MM.1S (cell line): ENCODE data around the gene MESD.

Experiments
- DNase-seq: peaks from one replicate; pipeline ENCODE4 v3.0.0-alpha.2; 2015
- H2AFZ ChIP-seq: fragments of 300-600 bp; sonication (generic); 2 replicates; pipeline ENCODE4 v1.6.0; 2016; ENCODE audit warnings: antibody characterized with exemption, low read length
- H3F3A ChIP-seq: fragments of 300-600 bp; sonication (generic); 2 replicates; pipeline ENCODE4 v1.6.1; 2016; ENCODE audit warnings: mild to moderate bottlenecking, antibody characterized with exemption, low read length, moderate library complexity, mixed read lengths; ENCODE audit not compliant: insufficient read depth
- H3K27ac ChIP-seq: fragments of 300-600 bp; sonication (generic); 2 replicates; pipeline ENCODE4 v1.5.1; 2016; ENCODE audit warnings: mild to moderate bottlenecking, low read length
- H3K27me3 ChIP-seq: fragments of 300-600 bp; sonication (generic); replicated peaks from 2 replicates; pipeline ENCODE4 v1.6.0; 2016; ENCODE audit warnings: low read length; ENCODE audit not compliant: insufficient read depth
- H3K36me3 ChIP-seq: fragments of 300-600 bp; sonication (generic); replicated peaks from 2 replicates; pipeline ENCODE4 v1.6.1; 2016; ENCODE audit warnings: mild to moderate bottlenecking, low read length, mixed read lengths; ENCODE audit not compliant: insufficient read depth
- H3K4me1 ChIP-seq: fragments of 300-600 bp; sonication (generic); 2 replicates; pipeline ENCODE4 v1.6.1; 2016; ENCODE audit warnings: low read length, mixed read lengths
- H3K4me2 ChIP-seq: fragments of 300-600 bp; sonication (generic); 2 replicates; pipeline ENCODE4 v1.6.0; 2016; ENCODE audit warnings: low read depth, low read length
- H3K4me3 ChIP-seq: fragments of 300-600 bp; sonication (generic); 2 replicates; pipeline ENCODE4 v1.5.1; 2016; ENCODE audit warnings: low read length, mixed read lengths
- H3K79me2 ChIP-seq: fragments of 300-600 bp; sonication (generic); 2 replicates; pipeline ENCODE4 v1.6.1; 2016; ENCODE audit warnings: mixed run types, low read length, mixed read lengths
- H3K9ac ChIP-seq: fragments of 300-600 bp; sonication (generic); 2 replicates; pipeline ENCODE4 v1.6.1; 2016; ENCODE audit warnings: low read length, mixed read lengths
- H3K9me2 ChIP-seq: fragments of 300-600 bp; sonication (generic); replicated peaks from 2 replicates; pipeline ENCODE4 v1.6.1; 2016; ENCODE audit warnings: mild to moderate bottlenecking, low read length, mixed read lengths; ENCODE audit not compliant: insufficient read depth
- H3K9me3 ChIP-seq: fragments of 300-600 bp; sonication (generic); replicated peaks from 2 replicates; pipeline ENCODE4 v1.6.1; 2016; ENCODE audit warnings: mild to moderate bottlenecking, low read length, mixed read lengths; ENCODE audit not compliant: insufficient read depth
- H4K20me1 ChIP-seq: fragments of 300-600 bp; sonication (generic); 2 replicates; pipeline ENCODE4 v1.6.1; 2016; ENCODE audit warnings: mild to moderate bottlenecking, low read length, moderate library complexity, mixed read lengths; ENCODE audit not compliant: insufficient read depth
- EZH2 ChIP-seq: fragments of 300-600 bp; sonication (generic); optimal IDR thresholded peaks from 2 replicates; pipeline ENCODE3; 2017; ENCODE audit warnings: low read depth, mild to moderate bottlenecking, antibody characterized with exemption, low read length, mixed read lengths
- EZH2phosphoT487 ChIP-seq: fragments of 300-600 bp; sonication (generic); IDR thresholded peaks from 2 replicates; pipeline ENCODE4 v1.6.1; 2018; ENCODE audit warnings: antibody characterized with exemption, low read length
- TF ChIP-seq, protein P1 (sequence below): fragments of 300-600 bp; sonication (generic); IDR thresholded peaks from 2 replicates; pipeline ENCODE4 v1.5.1; 2016; ENCODE audit warnings: antibody characterized with exemption, low read length, mixed read lengths

The MESD gene

DNA sequence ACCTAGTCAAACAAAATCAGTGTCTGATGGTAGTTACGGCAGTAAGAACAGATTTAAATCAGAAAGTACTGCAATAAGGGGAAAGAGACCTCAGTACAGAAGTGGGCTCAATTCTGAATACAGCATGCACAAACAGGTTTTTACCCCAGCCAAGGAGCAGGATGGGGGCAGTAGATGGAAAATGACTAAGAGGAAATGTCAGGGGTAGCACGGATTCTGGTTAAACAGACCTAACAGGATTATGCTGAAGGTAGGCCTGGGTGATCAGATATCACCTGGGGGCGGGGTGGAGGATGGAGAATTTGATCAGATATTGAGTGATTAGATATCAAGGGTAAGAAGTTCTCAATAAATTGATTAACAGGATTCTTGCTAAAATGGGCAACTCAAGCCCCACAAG, 19.0 kb downstream of the MESD start:
- Histone ChIP-seq H3K4me2 (no peak overlapping the region), H3K79me2 (peaks cover 10% of the 10 kb centered on the region; the same call in 1 of the 2 replicates), H3K36me3 (no peaks in the 10 kb centered on the region), H3K9me3 (no peaks in the 10 kb centered on the region), H3K4me1 (no peaks in the 10 kb centered on the region), H3K27ac (no peak overlapping the region), H3F3A (no peaks in the 10 kb centered on the region; the same call in 1 of the 2 replicates), H3K9ac (no peak overlapping the region), H3K9me2 (no peaks in the 10 kb centered on the region), H3K27me3 (no peaks in the 10 kb centered on the region), H3K4me3 (no peak overlapping the region), H4K20me1 (peaks cover 3% of the 10 kb centered on the region; the same call in 1 of the 2 replicates), H2AFZ (no peak overlapping the region)
- no peak for TF ChIP-seq EZH2
- no peak for TF ChIP-seq EZH2phosphoT487
- TF ChIP-seq, protein P1, sequence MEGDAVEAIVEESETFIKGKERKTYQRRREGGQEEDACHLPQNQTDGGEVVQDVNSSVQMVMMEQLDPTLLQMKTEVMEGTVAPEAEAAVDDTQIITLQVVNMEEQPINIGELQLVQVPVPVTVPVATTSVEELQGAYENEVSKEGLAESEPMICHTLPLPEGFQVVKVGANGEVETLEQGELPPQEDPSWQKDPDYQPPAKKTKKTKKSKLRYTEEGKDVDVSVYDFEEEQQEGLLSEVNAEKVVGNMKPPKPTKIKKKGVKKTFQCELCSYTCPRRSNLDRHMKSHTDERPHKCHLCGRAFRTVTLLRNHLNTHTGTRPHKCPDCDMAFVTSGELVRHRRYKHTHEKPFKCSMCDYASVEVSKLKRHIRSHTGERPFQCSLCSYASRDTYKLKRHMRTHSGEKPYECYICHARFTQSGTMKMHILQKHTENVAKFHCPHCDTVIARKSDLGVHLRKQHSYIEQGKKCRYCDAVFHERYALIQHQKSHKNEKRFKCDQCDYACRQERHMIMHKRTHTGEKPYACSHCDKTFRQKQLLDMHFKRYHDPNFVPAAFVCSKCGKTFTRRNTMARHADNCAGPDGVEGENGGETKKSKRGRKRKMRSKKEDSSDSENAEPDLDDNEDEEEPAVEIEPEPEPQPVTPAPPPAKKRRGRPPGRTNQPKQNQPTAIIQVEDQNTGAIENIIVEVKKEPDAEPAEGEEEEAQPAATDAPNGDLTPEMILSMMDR = no peak
- DNase-seq = no peak

DNA sequence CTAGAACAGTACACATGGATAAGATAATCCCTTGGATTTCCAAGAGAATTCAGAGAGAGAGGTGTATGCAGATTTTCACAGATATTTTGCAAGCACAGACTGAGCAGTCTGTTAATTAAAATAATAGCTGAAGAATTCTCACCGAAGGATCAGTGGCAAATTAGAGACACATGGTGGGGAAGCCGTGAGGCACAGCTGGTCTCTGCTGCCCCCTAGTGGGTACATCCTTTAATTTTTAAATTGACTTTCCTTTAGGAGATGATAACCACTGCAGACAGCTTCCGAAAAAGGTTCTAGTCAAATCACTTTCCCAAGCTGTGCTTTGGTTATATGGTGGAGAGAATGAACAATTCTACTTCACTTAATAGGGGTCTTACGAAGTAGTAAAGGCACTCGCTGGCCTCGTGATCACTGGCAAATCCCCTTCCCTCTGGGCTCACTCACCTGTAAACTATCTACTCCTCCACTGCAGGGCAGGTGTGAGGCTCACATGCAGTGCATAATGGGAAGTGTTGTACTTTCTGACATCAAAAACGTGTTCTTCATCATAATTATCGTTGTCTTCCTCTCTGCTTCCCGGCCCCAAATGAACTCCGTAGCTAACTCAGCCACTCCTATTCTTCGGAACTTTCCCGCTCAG, 19.5 kb downstream of the MESD start:
- H4K20me1 ChIP-seq = peaks cover 3% of the 10 kb centered on the region; the same call in 1 of the 2 replicates
- no peak for TF ChIP-seq EZH2phosphoT487
- TF ChIP-seq, protein P1 = peak; percentile 83
- H3K9me2 ChIP-seq = no peaks in the 10 kb centered on the region
- no peaks in the 10 kb centered on the region for H3K27me3 ChIP-seq
- peak; percentile 54 for DNase-seq
- no peak overlapping the region for H3K4me2 ChIP-seq
- no peak overlapping the region for H3K9ac ChIP-seq
- H3K9me3 ChIP-seq = no peaks in the 10 kb centered on the region
- peaks cover 8% of the 10 kb centered on the region; the same call in 1 of the 2 replicates for H3K79me2 ChIP-seq
- no peak overlapping the region for H2AFZ ChIP-seq
- H3K4me1 ChIP-seq = no peaks in the 10 kb centered on the region
- no peaks in the 10 kb centered on the region for H3K36me3 ChIP-seq
- H3K27ac ChIP-seq = no peak overlapping the region
- no peak overlapping the region for H3K4me3 ChIP-seq
- no peaks in the 10 kb centered on the region; the same call in 1 of the 2 replicates for H3F3A ChIP-seq

DNA sequence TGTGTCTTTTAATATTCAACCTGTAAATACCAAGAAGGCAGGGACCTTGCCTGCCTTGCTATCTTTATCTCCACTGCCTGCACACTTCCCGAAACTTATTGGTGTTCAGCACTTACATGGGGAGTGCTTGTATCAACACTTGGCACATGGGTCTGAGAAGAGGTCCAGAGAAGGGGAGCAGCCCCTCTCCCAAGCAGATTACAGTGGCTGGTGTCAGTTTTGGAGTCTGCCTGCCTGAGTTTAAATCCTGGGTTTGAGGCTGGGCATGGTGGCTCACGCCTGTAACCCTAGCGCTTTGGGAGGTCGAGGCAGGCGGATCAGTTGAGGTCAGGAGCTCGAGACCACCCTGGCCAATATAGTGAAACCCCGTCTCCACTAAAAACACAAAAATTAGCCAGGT, 20.3 kb downstream of the MESD start:
- Histone ChIP-seq H3K4me1 (no peaks in the 10 kb centered on the region), H3K9me3 (no peaks in the 10 kb centered on the region), H3K9me2 (no peaks in the 10 kb centered on the region), H3K4me2 (no peak overlapping the region), H2AFZ (no peak overlapping the region), H3K36me3 (no peaks in the 10 kb centered on the region), H3K9ac (no peak overlapping the region), H3F3A (no peaks in the 10 kb centered on the region; the same call in 1 of the 2 replicates), H3K79me2 (peaks cover 6% of the 10 kb centered on the region; the same call in 1 of the 2 replicates), H3K4me3 (no peak overlapping the region), H4K20me1 (peaks cover under 1% of the 10 kb centered on the region; the same call in 1 of the 2 replicates), H3K27ac (no peak overlapping the region), H3K27me3 (no peaks in the 10 kb centered on the region)
- TF ChIP-seq EZH2 (no peak), EZH2phosphoT487 (no peak)
- TF ChIP-seq, protein P1 = no peak
- DNase-seq = no peak
